NCI-H2029 treated with DMSO at 0.1 percent for 48 hours (cell line): Measurements from ENCODE around the gene ADH1A.
"Not testable (repeated sequence)": the region's sequence is repeated elsewhere in the genome, so short reads cannot be mapped to it uniquely, and the experiment has no call there.

Experiments
- DNase-seq: peaks from one replicate; lab custom pipeline; 2025; lab: John Stamatoyannopoulos, UW

The ADH1A gene

GRCh38 chr4:99290848-99291786 lies at the start of gene ADH1A:
Gene ADH1A (minus strand): TSS chr4:99290985. CDS start chr4:99290914, 71 bp downstream.
- DNase-seq = no peak

GRCh38 chr4:99339172-99339571 lies 48.4 kb upstream of the ADH1A start:
- DNase-seq = no peak

GRCh38 chr4:99336553-99336952 lies 45.8 kb upstream of the ADH1A start:
- no peak for DNase-seq

- no peak for DNase-seq
Observed at GRCh38 chr4:99334880-99335279, 44.1 kb upstream of the ADH1A start.

- no peak for DNase-seq
Observed at GRCh38 chr4:99330648-99331047, 39.9 kb upstream of the ADH1A start.

- DNase-seq = no peak
Observed at GRCh38 chr4:99329876-99330275, 39.1 kb upstream of the ADH1A start.

GRCh38 chr4:99324979-99325378 lies 34.2 kb upstream of the ADH1A start:
- DNase-seq = no peak

GRCh38 chr4:99324361-99324760 lies 33.6 kb upstream of the ADH1A start:
- DNase-seq = no peak

GRCh38 chr4:99323756-99324155 lies 33.0 kb upstream of the ADH1A start:
- no peak for DNase-seq

- DNase-seq = no peak
Observed at GRCh38 chr4:99321241-99322191, 30.7 kb upstream of the ADH1A start, which contains the start of gene ADH1B. Gene ADH1B (minus strand): TSS chr4:99321401. CDS start chr4:99321331, 70 bp downstream.

GRCh38 chr4:99317811-99318210 lies 27.0 kb upstream of the ADH1A start:
- not testable (repeated sequence) for DNase-seq

- DNase-seq = no peak
Observed at GRCh38 chr4:99317354-99317753, 26.6 kb upstream of the ADH1A start.

GRCh38 chr4:99315839-99316238 lies 25.1 kb upstream of the ADH1A start:
- DNase-seq = no peak

GRCh38 chr4:99314211-99314610 lies 23.4 kb upstream of the ADH1A start:
- DNase-seq = no peak

- no peak for DNase-seq
Observed at GRCh38 chr4:99310389-99310788, 19.6 kb upstream of the ADH1A start.

GRCh38 chr4:99305638-99306400 lies 15.0 kb upstream of the ADH1A start:
- no peak for DNase-seq

- no peak for DNase-seq
Observed at GRCh38 chr4:99301376-99302164, 10.8 kb upstream of the ADH1A start.

GRCh38 chr4:99300934-99301333 lies 10.1 kb upstream of the ADH1A start:
- no peak for DNase-seq

- no peak for DNase-seq
Observed at GRCh38 chr4:99293357-99293756, 2.6 kb upstream of the ADH1A start.

GRCh38 chr4:99285387-99285786 lies 5.4 kb downstream of the ADH1A start:
- DNase-seq = no peak

- no peak for DNase-seq
Observed at GRCh38 chr4:99282731-99283130, 8.1 kb downstream of the ADH1A start.
